ENCODE results near the gene CDIPT.
"Not testable (repeated sequence)": the region's sequence is repeated elsewhere in the genome, so short reads cannot be mapped to it uniquely, and the experiment has no call there.

The CDIPT gene

GRCh38 chr16:29862884-29863668, at the start of gene CDIPT:
CDIPT (minus strand) TSS chr16:29863226; CDS start chr16:29862857, 369 bp downstream.
- peak; percentile 97 for DNase-seq

- no peak for DNase-seq
Observed at GRCh38 chr16:29912087-29912486, 49.1 kb upstream of the CDIPT start.

GRCh38 chr16:29911676-29912010, 48.6 kb upstream of the CDIPT start:
- DNase-seq, result no peak

- no peak for DNase-seq
Observed at GRCh38 chr16:29910819-29911675, 48.0 kb upstream of the CDIPT start.

- not testable (repeated sequence) for DNase-seq
Observed at GRCh38 chr16:29909851-29910250, 46.8 kb upstream of the CDIPT start.

- DNase-seq, result no peak
Observed at GRCh38 chr16:29909391-29909790, 46.4 kb upstream of the CDIPT start.

- DNase-seq, result no peak
Observed at GRCh38 chr16:29908719-29909220, 45.7 kb upstream of the CDIPT start.

DNA sequence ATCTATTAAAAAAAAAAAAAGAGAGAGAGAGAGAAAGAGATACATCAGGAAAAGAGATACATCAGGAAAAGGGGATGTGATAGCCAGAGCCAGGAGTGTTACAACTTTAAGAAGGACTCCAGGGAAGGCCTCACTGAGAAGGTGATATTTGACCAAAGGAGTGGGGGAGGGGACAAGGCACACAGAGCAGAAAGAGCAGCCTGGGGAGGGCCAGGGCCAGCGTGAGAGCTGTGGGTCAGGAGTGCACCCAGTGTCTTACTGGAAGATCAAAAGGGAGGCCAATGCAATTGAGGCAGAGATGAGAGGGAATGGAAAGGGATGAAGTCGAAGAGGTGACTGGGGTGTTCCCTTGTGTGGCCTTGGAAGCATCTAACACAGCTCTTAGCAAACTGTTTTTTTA, 44.9 kb upstream of the CDIPT start:
- no peak for DNase-seq

DNA sequence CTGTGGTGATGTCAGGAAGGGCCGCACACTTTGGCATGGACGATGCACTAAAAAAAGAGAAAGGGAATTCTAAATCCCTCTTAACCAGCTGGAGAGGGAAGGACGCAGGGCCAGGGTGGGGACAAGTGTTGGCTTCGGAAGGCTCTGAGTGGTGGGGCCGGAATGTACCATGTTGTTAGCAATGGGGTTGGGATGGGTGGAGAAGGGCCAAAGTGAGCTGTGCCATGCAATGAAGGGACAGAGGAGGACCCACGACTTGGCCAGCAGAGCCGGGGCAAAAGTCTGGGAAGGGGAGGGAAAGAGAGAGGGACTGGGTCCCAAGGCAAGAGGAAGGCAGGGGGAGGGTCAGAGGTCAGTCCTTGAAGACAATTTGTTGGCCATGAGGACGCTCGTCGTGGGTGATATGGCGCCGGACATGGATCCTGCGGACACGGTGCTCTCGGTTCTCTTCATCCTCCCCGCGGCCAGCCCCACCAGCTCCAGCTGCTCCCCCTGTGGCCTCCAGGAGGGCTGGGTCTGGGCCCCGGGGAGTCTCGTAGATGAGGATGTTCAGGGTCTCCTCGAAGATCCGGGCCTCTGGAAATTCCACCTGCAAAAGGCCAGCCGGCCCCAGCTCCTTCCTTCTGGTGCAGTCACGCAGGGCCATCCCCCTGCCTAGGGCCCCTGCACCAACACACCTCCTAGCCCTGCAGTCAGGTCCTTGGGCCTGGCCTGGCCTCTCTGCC, 43.7 kb upstream of the CDIPT start:
- no peak for DNase-seq

- no peak for DNase-seq
Observed at GRCh38 chr16:29905668-29906067, 42.6 kb upstream of the CDIPT start.

- no peak for DNase-seq
Observed at GRCh38 chr16:29904947-29905346, 41.9 kb upstream of the CDIPT start.

GRCh38 chr16:29903590-29903989, 40.6 kb upstream of the CDIPT start:
- DNase-seq, result no peak

- no peak for DNase-seq
Observed at GRCh38 chr16:29901607-29901945, 38.5 kb upstream of the CDIPT start.

DNA sequence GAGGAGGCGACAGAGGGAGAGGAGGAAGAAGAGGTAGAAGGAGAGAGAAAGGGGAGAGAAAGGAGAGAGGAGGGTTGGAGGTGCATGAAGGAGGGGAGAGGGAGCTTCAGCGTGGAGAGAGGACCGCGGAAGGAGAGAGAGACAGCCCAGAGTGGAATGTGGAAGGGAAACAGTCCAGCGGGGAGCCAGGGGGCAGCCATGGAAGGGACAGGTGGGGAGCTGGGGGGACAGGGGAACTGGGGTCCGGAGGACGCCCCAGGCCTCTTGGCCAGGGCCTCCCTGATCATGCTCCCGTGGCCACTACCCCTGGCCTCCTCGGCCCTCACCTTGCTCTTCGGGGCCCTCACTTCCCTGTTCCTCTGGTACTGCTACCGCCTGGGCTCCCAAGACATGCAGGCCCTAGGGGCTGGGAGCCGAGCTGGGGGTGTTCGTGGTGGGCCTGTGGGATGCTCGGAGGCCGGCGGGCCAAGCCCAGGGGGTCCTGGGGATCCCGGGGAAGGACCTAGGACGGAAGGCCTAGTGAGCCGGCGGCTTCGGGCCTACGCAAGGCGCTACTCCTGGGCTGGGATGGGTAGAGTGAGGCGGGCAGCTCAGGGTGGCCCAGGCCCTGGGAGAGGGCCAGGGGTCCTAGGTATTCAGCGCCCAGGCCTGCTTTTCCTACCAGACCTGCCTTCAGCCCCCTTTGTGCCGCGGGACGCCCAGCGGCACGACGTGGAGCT, 38.0 kb upstream of the CDIPT start:
- no peak for DNase-seq

DNA sequence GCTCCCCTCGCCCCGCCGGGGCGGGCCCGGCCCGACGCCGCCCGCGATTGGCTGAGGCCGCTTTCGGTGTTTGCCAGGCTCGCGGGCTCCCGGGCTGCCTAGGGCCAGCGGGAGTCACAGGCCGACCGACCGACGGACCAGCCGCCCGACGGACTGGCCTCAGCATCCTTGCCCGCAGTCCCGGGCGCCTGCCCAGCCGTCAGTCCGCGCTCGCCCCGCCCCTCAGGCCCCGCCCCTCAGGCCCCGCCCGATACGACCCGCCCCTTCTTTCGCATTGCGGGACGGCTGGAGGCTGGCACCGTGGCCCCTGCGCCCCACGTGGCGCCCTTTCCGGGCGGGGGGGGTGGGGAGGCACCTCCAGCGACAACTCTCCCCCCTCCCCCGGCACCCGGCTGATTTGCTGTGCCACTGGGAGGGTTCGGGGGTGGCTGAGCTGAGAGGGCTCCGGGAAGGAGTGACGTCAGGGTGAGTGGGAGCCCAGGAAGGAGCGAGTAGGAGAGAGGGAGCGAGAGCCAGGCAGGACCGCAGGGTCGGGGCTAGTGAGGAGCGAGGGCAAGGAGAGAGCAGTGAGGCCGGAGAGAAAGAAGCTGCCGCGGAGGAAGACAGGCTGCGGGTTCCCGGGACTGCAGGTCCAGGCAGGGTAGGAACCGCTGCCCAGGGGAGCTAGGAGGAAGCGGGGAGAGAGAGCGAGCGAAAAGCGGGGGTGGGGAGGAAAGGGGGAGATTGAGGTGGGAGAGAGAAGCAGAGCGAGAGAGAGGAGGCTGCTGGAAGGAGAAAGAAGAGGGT, 37.3 kb upstream of the CDIPT start, which contains the start of gene ASPHD1:
ASPHD1 (plus strand) TSS at position 387 of the 786 bp plus-strand sequence. CDS start 484 bp downstream, outside the sequence.
- DNase-seq, result peak; percentile 27

DNA sequence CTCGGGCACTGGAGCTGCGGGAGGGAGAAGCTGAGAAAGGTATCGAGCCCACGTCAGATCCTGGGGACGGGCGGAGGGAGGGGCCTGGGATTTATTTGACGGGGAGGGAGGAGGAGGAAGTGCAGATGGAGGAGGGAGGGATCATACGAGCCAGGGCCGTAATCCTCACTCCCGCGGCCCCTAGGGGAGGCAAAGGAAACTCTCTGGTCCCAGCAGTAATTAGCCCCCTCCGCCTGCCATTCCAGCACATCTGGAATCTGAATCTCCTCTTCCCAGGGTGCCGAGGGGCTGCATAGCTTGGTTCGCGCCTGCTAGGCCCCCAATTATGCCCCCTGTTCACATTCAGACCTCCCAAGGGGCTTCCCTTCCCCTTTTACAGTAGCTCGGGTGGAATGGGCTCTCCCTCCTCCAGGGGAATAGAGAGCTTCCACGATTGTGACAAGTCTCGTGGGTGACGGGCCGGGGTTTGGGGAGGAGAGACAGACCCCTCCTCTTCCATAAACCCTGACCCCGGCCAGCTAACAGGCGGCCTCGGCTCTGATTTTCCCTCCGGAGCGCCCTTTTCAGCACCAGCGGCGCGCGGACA, 36.6 kb upstream of the CDIPT start, which contains the start of gene SEZ6L2:
SEZ6L2 (minus strand) TSS at position 35 of the 586 bp plus-strand sequence. CDS start 531 bp downstream, outside the sequence.
- peak; percentile 82 for DNase-seq

- DNase-seq, result no peak
Observed at GRCh38 chr16:29898804-29899515, 35.9 kb upstream of the CDIPT start.

DNA sequence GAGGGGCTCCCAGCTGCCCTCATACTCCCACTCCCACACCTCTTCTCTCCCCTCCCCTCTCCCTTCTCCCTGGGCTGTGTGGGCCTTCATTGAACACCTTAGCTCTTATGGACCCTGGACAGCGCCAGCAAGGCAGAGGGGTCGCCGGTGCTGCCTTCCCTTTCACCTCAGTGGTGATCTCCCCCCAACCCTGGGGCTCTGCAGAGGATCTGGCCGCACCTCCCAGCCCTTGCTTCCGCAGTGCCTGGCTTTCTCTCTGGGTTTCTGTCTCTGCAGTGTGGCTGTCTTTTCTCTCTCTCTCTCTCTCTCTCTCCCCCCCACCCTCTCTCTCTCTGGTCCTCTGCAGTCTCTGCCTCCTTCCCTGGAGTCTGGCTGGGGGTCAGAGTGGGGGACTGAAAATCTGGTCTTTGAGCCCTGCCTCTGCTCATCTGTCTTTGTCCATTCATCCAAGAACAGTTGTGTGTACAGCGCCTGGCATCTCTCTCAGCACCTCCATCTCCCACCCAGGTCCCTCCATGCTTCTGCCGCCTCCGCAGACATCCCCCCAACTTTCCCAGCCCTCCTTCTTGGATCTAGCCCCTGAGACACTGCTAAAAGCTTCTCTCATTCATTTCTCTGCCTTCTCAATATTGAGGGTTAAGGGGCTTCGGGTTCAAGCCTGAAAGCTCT, 35.2 kb upstream of the CDIPT start:
- no peak for DNase-seq

- DNase-seq, result no peak
Observed at GRCh38 chr16:29897333-29897732, 34.3 kb upstream of the CDIPT start.

- DNase-seq, result no peak
Observed at GRCh38 chr16:29896841-29897240, 33.8 kb upstream of the CDIPT start.

Measured in NCI-H2029 treated with DMSO at 0.1 percent for 48 hours (cell line).